HEK293 (cell line): Measurements from ENCODE around the gene HESX1.

Experiments used
- CTCF ChIA-PET: fragments of 350-600 bp; formaldehyde crosslinking; extraction: SDS; loops from one replicate; lab custom pipeline; 2021; ENCODE audit warnings: antibody characterized with exemption; lab: Yijun Ruan, JAX
- POLR2A ChIA-PET: fragments of 300-600 bp; formaldehyde crosslinking; extraction: SDS; loops from one replicate; lab custom pipeline; 2020; ENCODE audit warnings: antibody characterized with exemption, inconsistent platforms; lab: Yijun Ruan, JAX
- H3K27ac ChIP-seq: fragments of 200-500 bp; sonication (Bioruptor generic); 2 replicates; pipeline ENCODE4 v1.5.1; 2014; ENCODE audit warnings: low read depth, low read length, control low read depth, inconsistent platforms; ENCODE audit errors: extremely low read depth
- H3K36me3 ChIP-seq, 2 experiments: fragments of 200-500 bp in 1 of 2; sonication (Bioruptor generic) in 1 of 2; 1 replicate in 1 of 2; 2 replicates in 1 of 2; pipeline ENCODE4 v1.5.1; 2014 to 2017; ENCODE audit warnings: inconsistent platforms in 2 of 2, low read length in 2 of 2; ENCODE audit not compliant: control insufficient read depth in 2 of 2, insufficient read depth in 1 of 2
- H3K4me1 ChIP-seq: fragments of 200-500 bp; sonication (Bioruptor generic); 2 replicates; pipeline ENCODE4 v1.5.1; 2014; ENCODE audit warnings: mild to moderate bottlenecking, low read length, inconsistent platforms; ENCODE audit not compliant: control insufficient read depth, insufficient read depth
- H3K4me3 ChIP-seq: 2 replicates; pipeline ENCODE4 v1.5.1; 2011; ENCODE audit warnings: low read depth, mild to moderate bottlenecking, control low read depth, low read length, moderate library complexity
- H3K9me3 ChIP-seq: fragments of 200-500 bp; sonication (Bioruptor generic); 2 replicates; pipeline ENCODE4 v1.5.1; 2014; ENCODE audit warnings: low read depth, low read length, inconsistent platforms; ENCODE audit not compliant: control insufficient read depth, insufficient read depth
- PRDM6 ChIP-seq: fragments of 450-650 bp; formaldehyde crosslinking; IDR thresholded peaks from 2 replicates; pipeline ENCODE4 v1.5.1; 2017; ENCODE audit warnings: missing biosample characterization, missing genetic modification characterization
- REPIN1 ChIP-seq: fragments of 450-650 bp; formaldehyde crosslinking; IDR thresholded peaks from 2 replicates; pipeline ENCODE4 v1.5.1; 2017; ENCODE audit warnings: missing biosample characterization, missing genetic modification characterization, low read depth
- SALL2 ChIP-seq: fragments of 450-650 bp; formaldehyde crosslinking; IDR thresholded peaks from 2 replicates; pipeline ENCODE4 v1.5.0; 2017; ENCODE audit warnings: missing biosample characterization, mild to moderate bottlenecking, missing genetic modification characterization, borderline replicate concordance
- SCRT2 ChIP-seq: fragments of 450-650 bp; formaldehyde crosslinking; IDR thresholded peaks from 2 replicates; pipeline ENCODE4 v1.5.1; 2016; ENCODE audit warnings: missing biosample characterization, missing genetic modification characterization
- TRIM28 ChIP-seq: IDR thresholded peaks from 2 replicates; pipeline ENCODE4 v1.6.1; 2011; ENCODE audit warnings: low read length, control low read depth, borderline replicate concordance
- TSHZ1 ChIP-seq: fragments of 450-650 bp; formaldehyde crosslinking; IDR thresholded peaks from 2 replicates; pipeline ENCODE4 v1.5.1; 2016; ENCODE audit warnings: missing biosample characterization, missing genetic modification characterization, borderline replicate concordance
- WT1 ChIP-seq: fragments of 450-650 bp; formaldehyde crosslinking; IDR thresholded peaks from 2 replicates; pipeline ENCODE4 v1.5.1; 2016; ENCODE audit warnings: missing biosample characterization, missing genetic modification characterization
- ZBTB49 ChIP-seq: fragments of 450-650 bp; formaldehyde crosslinking; IDR thresholded peaks from 2 replicates; pipeline ENCODE4 v1.5.1; 2016; ENCODE audit warnings: missing biosample characterization, missing genetic modification characterization, low read depth
- ZFHX2 ChIP-seq: fragments of 450-650 bp; formaldehyde crosslinking; conservative IDR thresholded peaks from 2 replicates; pipeline ENCODE4 v1.5.1; 2016; ENCODE audit warnings: missing biosample characterization, missing genetic modification characterization
- ZFP69B ChIP-seq: fragments of 450-650 bp; formaldehyde crosslinking; IDR thresholded peaks from 2 replicates; pipeline ENCODE4 v1.5.1; 2016; ENCODE audit warnings: missing biosample characterization, missing genetic modification characterization
- ZNF169 ChIP-seq: fragments of 450-650 bp; formaldehyde crosslinking; IDR thresholded peaks from 2 replicates; pipeline ENCODE4 v1.5.1; 2016; ENCODE audit warnings: missing biosample characterization, missing genetic modification characterization
- ZNF24 ChIP-seq: fragments of 450-650 bp; formaldehyde crosslinking; IDR thresholded peaks from 2 replicates; pipeline ENCODE4 v1.5.1; 2016; ENCODE audit warnings: missing biosample characterization, missing genetic modification characterization
- ZNF274 ChIP-seq, 2 experiments: fragments of 200-500 bp in 1 of 2; fragments of 450-650 bp in 1 of 2; sonication (Bioruptor generic) in 1 of 2; formaldehyde crosslinking in 1 of 2; IDR thresholded peaks; 2 replicates each; pipeline versions ENCODE4 v1.5.1 to v1.6.1; 2014 to 2016; ENCODE audit warnings: borderline replicate concordance in 1 of 2, inconsistent platforms in 1 of 2, low read length in 1 of 2, missing biosample characterization in 1 of 2, missing genetic modification characterization in 1 of 2
- ZNF311 ChIP-seq: fragments of 450-650 bp; formaldehyde crosslinking; IDR thresholded peaks from 2 replicates; pipeline ENCODE4 v1.5.1; 2017; ENCODE audit warnings: missing biosample characterization, missing genetic modification characterization, borderline replicate concordance
- ZNF549 ChIP-seq: fragments of 450-650 bp; IDR thresholded peaks from 2 replicates; pipeline ENCODE4 v1.5.1; 2018; ENCODE audit warnings: missing biosample characterization, missing genetic modification characterization, mild to moderate bottlenecking, inconsistent platforms, moderate library complexity
- ZNF621 ChIP-seq: fragments of 450-650 bp; formaldehyde crosslinking; IDR thresholded peaks from 2 replicates; pipeline ENCODE4 v1.5.1; 2017; ENCODE audit warnings: missing biosample characterization, missing genetic modification characterization
- ZNF629 ChIP-seq: fragments of 450-650 bp; formaldehyde crosslinking; IDR thresholded peaks from 2 replicates; pipeline ENCODE4 v1.5.1; 2017; ENCODE audit warnings: missing biosample characterization, missing genetic modification characterization
- ZNF658 ChIP-seq: fragments of 450-650 bp; formaldehyde crosslinking; IDR thresholded peaks from 2 replicates; pipeline ENCODE4; 2016; ENCODE audit warnings: missing biosample characterization, missing genetic modification characterization
- ZNF677 ChIP-seq: fragments of 450-650 bp; IDR thresholded peaks from 2 replicates; pipeline ENCODE4 v1.5.0; 2018; ENCODE audit warnings: missing biosample characterization, mild to moderate bottlenecking, missing genetic modification characterization, moderate library complexity
- ZNF747 ChIP-seq: fragments of 450-650 bp; formaldehyde crosslinking; IDR thresholded peaks from 2 replicates; pipeline ENCODE4 v1.5.1; 2016; ENCODE audit warnings: missing biosample characterization, missing genetic modification characterization
- TF ChIP-seq, protein P1 (sequence below): fragments of 450-650 bp; formaldehyde crosslinking; IDR thresholded peaks from 2 replicates; pipeline ENCODE4 v1.5.1; 2017; ENCODE audit warnings: missing biosample characterization, missing genetic modification characterization

HESX1 gene

GRCh38 chr3:57160765-57161538, 38.8 kb downstream of the HESX1 start (continued):
- TF ChIP-seq ZNF274 (IDR thresholded peaks at IDR 0.05; ENCODE audit: low read length) (no peak), ZNF274 (tag by site-specific recombination; IDR thresholded peaks at IDR 0.05; ENCODE audit: borderline replicate concordance) (no peak), ZNF747 (no peak), TSHZ1 (tag by site-specific recombination) (no peak), ZBTB49 (tag by site-specific recombination) (no peak), REPIN1 (tag by site-specific recombination) (no peak), SALL2 (no peak), WT1 (tag by site-specific recombination) (no peak), PRDM6 (tag by site-specific recombination) (0 out of 2 replicates have a peak, but pooled peaks have one; percentile 23), ZNF658 (tag by site-specific recombination) (no peak), ZNF24 (tag by site-specific recombination) (no peak), ZFP69B (tag by site-specific recombination) (peak; percentile 55), ZNF677 (tag by site-specific recombination) (no peak)
- TF ChIP-seq, protein P1, sequence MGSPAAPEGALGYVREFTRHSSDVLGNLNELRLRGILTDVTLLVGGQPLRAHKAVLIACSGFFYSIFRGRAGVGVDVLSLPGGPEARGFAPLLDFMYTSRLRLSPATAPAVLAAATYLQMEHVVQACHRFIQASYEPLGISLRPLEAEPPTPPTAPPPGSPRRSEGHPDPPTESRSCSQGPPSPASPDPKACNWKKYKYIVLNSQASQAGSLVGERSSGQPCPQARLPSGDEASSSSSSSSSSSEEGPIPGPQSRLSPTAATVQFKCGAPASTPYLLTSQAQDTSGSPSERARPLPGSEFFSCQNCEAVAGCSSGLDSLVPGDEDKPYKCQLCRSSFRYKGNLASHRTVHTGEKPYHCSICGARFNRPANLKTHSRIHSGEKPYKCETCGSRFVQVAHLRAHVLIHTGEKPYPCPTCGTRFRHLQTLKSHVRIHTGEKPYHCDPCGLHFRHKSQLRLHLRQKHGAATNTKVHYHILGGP (tag by site-specific recombination), result no peak
- TF ChIP-seq, all 188 proteins: peak for 6

GRCh38 chr3:57160076-57160764, 39.6 kb downstream of the HESX1 start:
- Histone ChIP-seq H3K9me3 (no peaks in the 10 kb centered on the region), H3K4me1 (peaks cover 6% of the 10 kb centered on the region; the same call in 1 of the 2 replicates), H3K36me3 (no peaks in the 10 kb centered on the region), H3K4me3 (no peak overlapping the region), H3K27ac (no peak overlapping the region)
- CTCF ChIA-PET, result interaction anchor here (0.5 to 1.5 kb wide), 5 partner anchors 9 to 1372 kb away, joined by 3 to 5 read pairs (median 3); no protein-coding TSS in a partner anchor
- POLR2A ChIA-PET, result no interaction called here
- TF ChIP-seq WT1 (tag by site-specific recombination) (peak; percentile 77), ZNF311 (tag by site-specific recombination) (no peak), ZNF549 (tag by site-specific recombination) (no peak), SCRT2 (no peak), ZNF169 (tag by site-specific recombination) (no peak), ZNF621 (tag by site-specific recombination) (no peak), TRIM28 (no peak), ZFHX2 (tag by site-specific recombination) (no peak), ZNF629 (tag by site-specific recombination) (no peak), PRDM6 (tag by site-specific recombination) (peak; percentile 25; the same call in 1 of the 2 replicates)
